ENCODE measurements around the gene PGBD1.
"Not testable (repeated sequence)": the region's sequence is repeated elsewhere in the genome, so short reads cannot be mapped to it uniquely, and the experiment has no call there.

PGBD1 gene

DNA sequence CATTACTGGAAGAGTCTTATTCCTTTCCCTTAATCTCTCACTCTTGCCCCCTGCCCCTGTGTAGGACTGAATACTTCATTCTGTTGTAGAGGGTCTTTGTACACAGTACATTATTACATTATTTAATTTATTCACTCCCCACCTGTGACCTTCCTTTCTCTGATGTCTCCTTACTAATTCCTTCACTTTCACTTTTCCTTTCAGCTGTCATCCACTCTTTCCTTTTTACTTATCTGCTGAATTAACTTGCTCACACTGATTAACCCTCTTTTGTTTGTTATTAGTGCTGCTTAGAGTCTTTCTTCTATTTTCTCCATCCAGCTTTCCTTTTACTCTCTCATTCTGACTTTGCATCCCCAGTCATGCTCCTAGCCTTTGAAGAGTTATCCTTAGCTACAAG is 6.5 kb upstream of the PGBD1 start:
- no peak for DNase-seq

DNA sequence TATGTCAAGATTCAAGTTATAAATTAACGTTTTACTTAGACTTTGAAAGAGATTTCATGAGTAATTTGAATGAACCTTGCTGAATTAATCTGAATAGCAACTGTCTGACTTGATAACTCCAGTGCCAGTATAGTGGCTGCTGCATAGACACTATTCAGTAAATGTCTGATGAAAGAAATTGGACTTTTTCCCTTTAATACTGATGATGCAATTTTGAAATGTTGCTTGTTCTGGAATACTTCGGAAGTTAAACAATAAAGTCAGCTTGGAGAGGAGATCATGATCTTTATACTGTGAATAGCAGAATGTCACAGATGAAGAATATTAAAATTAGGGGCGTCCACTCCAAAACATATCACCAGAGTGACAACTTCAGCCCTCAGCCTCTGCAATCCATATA is 3.6 kb upstream of the PGBD1 start:
- no peak for DNase-seq

DNA sequence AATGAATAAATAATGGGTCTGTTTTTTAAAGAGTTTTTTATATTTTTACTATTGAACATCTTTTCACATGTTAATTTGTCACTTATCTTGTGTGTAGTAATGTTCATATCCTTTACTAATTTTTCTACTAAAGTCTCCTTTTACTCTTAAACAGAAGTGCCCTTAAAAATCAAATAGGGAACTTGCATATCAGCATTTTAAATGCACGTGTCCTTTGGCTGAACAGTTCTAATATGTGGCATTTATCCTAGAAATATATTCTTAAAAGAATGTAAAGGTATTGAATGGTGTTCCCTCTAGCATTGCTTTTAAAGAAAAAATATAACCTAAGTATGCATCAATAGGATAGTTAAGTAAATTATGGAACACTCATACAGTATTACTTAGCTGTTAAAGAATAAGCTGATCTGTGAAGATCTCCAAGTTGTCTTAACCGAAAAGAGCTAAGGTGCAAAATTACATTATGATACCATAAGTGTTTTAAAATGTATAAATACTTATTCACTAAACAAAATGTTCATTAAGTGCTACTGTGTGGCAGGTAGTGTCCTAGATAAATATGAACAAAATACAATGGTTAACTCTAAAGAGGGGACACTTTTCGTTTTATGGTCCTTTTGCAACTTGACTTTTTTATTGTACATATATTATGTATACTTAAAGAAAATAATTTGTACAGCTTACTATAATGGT is 631 bp upstream of the PGBD1 start:
- no peak for DNase-seq

- DNase-seq = no peak
These were observed 1.6 kb downstream of the PGBD1 start for GRCh38 chr6:28282926-28283325.

- DNase-seq = no peak
These were observed 10.2 kb downstream of the PGBD1 start for GRCh38 chr6:28291573-28291972.

DNA sequence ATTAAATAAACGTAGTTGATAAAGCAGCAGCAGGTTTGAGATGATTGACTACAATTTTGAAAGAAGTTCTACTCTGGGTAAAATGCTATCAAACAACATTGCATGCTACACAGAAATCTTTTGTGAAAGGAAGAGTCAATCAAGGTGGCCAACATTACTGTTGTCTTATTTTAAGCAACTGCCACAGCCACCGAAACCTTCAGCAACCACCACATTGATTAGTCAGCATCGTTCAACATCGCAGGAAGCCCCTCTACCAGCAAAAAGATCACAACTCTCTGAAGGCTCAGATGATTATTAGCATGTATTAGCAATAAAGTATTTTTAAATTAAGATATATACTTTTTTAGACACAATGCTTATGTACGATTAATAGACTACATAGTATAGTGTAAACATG is 14.0 kb downstream of the PGBD1 start:
- DNase-seq = no peak

GRCh38 chr6:28296520-28297060 is 15.2 kb downstream of the PGBD1 start:
- no peak for DNase-seq

DNA sequence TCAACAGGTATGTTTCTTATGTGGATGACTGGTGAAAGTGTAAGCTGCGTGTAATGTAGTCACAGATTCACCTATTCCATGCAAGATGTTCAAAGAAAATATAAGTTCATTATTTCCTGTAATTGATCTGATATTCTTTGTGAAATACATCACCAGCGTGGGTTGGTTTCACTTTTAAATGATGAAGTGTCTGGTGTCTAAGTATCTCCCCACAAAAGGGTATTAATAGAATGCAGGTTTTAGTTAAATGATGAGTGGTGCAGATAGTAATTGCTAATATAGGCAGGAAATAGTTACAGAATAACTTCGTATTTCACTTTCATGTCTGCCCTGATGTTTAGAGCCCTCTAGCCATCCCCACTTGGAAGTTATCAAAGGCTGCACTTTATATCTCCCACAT is 22.2 kb downstream of the PGBD1 start:
- DNase-seq = no peak

- DNase-seq = not testable (repeated sequence)
These were observed 25.0 kb downstream of the PGBD1 start for GRCh38 chr6:28306363-28306762.

- DNase-seq = no peak
These were observed 29.9 kb downstream of the PGBD1 start for GRCh38 chr6:28311139-28311823.

GRCh38 chr6:28312939-28313338 is 31.6 kb downstream of the PGBD1 start:
- DNase-seq = no peak

GRCh38 chr6:28315628-28316027 is 34.3 kb downstream of the PGBD1 start:
- no peak for DNase-seq

DNA sequence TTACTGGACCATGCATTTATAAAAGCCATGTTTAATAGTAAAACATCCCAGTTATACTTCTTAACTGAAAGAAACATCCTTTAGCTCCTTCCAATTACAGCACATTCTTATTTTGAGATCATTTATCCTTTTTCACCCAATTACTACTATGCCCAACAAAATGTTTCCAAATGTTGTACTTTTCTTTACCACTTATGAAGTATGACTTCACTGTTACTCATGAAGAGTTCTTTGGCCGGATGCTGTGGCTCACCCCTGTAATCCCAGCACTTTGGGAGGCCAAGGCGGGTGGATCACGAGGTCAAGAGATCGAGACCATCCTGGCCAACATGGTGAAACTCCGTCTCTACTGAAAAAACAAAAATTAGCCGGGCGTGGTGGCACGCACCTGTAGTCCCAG is 36.5 kb downstream of the PGBD1 start:
- DNase-seq = not testable (repeated sequence)

DNA sequence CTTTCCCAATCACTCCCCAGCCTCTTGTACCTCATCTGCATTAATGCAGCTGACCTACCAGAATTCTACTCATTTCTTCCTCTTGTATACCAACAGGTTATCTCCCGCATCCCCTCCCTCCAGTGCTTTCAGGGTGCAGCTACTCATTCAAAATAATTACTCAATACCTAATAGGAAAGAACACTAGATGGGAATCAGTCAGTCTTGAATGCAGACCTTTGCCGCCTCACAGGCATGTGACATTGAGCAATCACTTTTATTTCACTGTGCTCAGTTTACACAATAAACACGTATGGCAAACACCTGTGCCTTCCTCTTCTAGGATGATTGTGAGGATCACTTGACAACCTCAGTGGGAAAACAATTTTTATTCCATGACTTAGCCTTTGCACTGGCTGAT is 41.3 kb downstream of the PGBD1 start:
- DNase-seq = no peak

- no peak for DNase-seq
These were observed 42.5 kb downstream of the PGBD1 start for GRCh38 chr6:28323813-28324424.

DNA sequence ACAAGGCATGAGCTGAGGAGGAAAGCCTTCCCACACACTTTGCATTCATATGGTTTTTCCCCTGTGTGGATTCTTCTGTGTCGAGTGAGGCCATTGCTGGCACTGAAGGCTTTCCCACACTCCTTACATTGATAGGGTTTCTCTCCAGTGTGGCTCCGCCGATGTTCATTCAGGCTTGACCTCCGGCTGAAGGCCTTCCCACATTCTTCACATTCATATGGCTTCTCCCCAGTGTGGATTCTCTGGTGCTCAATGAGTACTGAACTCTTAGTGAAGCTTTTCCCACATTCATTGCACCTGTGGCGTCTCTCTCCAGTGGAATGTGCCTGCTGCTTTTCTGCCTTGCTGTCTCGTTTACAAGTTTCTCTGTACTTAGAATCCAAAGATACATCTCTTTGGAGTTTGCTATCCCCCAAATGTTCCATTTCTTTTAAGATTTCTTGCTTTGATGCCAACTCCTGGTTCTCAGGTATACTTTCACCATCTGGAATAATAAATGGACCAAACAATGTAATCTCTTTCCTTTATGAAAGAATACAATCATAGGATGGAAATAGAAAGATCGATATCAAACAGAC is 45.1 kb downstream of the PGBD1 start:
- no peak for DNase-seq

DNA sequence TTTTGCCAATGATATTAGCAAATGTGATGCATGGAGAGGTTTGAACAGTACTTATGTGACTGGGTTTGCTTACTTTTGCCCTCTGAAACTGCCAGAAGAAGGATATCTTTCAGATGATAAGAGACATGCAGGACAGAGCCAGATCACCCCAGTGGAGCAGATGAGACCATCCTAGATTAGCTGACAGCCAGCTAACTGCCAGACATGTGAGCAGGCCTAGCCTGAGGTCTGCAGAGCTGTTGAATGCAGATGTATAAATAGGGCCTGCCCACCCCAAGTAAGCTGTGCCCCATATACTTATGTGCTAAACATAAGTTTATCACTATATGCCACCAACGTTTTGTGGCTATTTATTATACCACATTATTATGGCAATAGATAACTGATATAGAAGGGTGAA is 48.7 kb downstream of the PGBD1 start:
- no peak for DNase-seq

DNA sequence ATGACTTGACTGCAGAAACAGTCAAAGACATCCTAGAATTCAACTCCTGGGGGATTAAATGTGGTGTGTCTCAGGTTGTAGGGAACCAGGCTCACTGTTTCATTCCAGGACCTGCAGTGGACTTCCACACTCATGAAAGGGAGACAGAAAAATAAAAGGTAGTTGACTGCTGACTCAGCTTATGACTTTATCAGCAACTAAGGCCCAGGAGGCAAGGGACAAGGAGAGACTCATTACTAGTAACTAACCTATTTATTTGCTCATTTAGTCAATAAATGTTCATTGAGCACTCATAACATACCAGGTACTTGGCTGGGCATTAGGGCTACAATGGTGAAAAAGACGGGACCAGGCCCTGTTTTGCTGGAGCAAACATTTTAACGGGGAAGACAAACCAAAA is 51.7 kb downstream of the PGBD1 start:
- no peak for DNase-seq

- no peak for DNase-seq
These were observed 52.2 kb downstream of the PGBD1 start for GRCh38 chr6:28333599-28334018.

GRCh38 chr6:28334286-28335039 is 53.1 kb downstream of the PGBD1 start:
- DNase-seq = no peak

GRCh38 chr6:28335040-28335563 is 53.7 kb downstream of the PGBD1 start:
- no peak for DNase-seq

DNA sequence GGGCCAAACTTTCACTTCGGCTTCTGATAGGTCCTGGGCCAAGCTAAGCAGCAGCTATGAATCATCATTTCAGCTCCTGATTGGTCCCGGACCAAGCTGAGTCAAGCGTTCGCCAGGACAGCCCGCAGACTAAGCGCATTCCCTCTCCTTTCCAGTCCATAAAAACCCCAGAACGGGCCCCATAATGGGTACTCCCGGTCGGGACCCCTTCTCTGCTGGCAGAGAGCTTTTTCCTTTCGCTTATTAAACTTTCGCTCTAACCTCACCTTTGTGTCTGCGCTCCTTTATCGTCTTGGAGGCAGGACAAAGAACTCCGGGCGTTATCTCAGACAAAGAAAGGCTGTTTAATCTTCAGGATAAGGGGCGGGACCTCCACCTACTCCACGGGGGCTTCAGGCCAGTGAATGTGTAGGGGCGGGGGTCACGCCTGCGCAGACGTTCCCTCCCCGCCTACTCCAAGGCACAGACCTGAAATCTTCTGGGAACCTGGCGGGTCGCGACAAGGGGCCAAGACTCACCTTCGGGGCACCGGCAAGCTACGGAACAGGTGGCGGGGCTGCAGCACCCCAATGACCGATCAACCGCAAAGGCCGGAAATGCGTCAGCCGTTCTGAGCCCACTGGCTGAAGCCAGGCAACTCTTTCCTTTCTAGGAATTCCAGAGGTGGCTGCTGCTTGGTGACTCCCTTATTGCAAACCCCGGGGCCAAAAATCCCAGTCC is 54.4 kb downstream of the PGBD1 start, which contains the start of gene ZSCAN31:
Gene ZSCAN31 (minus strand): TSS at position 585 of the 720 bp plus-strand sequence. CDS start 6,465 bp downstream, outside the sequence.
- DNase-seq = peak; percentile 66 to 86 (median 73)
